Measurements from ENCODE around the gene TMEM225B. TPM values are rescaled to one million over a fixed set of nuclear protein-coding genes. Genes with fewer than 3 reads are reported as not detected.
A peak's percentile ranks its signal among the peaks of the same experiment; 100 is the strongest.
"Not testable (repeated sequence)": the region's sequence is repeated elsewhere in the genome, so short reads cannot be mapped to it uniquely, and the experiment has no call there.

The TMEM225B gene
- total and polyA plus RNA-seq, 7 donors = 0.20 to 0.86 (median 0.42) TPM; not detected in 2

GRCh38 chr7:99631295-99632109, 33.4 kb downstream of the TMEM225B start:
- WGBS, 3 donors = 34 to 44% (median 37%) methylated on average over 9 of the region's 9 CpGs
- Histone ChIP-seq H3K4me3 (no peak overlapping the region), H3K36me3 (ENCODE audit: insufficient read depth in 1 of 2, low read depth in 1 of 2) (peaks cover 12 to 77% of the 10 kb centered on the region in 2 donors), H3K4me1 (peaks cover 11% of the 10 kb centered on the region), H3K27me3 (ENCODE audit: insufficient read depth in 3 of 3, low read length in 2 of 3) (no peaks in the 10 kb centered on the region), H3K9me3 (no peaks in the 10 kb centered on the region), H3K27ac (peak overlapping the region; percentile 79)
- DNase-seq (peak in 1 of 2 donors; percentile 78), ATAC-seq (peak; percentile 94 to 99 (median 98))
- TF ChIP-seq, protein P1, sequence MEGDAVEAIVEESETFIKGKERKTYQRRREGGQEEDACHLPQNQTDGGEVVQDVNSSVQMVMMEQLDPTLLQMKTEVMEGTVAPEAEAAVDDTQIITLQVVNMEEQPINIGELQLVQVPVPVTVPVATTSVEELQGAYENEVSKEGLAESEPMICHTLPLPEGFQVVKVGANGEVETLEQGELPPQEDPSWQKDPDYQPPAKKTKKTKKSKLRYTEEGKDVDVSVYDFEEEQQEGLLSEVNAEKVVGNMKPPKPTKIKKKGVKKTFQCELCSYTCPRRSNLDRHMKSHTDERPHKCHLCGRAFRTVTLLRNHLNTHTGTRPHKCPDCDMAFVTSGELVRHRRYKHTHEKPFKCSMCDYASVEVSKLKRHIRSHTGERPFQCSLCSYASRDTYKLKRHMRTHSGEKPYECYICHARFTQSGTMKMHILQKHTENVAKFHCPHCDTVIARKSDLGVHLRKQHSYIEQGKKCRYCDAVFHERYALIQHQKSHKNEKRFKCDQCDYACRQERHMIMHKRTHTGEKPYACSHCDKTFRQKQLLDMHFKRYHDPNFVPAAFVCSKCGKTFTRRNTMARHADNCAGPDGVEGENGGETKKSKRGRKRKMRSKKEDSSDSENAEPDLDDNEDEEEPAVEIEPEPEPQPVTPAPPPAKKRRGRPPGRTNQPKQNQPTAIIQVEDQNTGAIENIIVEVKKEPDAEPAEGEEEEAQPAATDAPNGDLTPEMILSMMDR (IDR thresholded peaks at IDR 0.05) = peak; percentile 59
- intact Hi-C loops (cut with DNase I) = loop anchor here (2.0 to 10.0 kb wide), 4 partner anchors 203 to 291 kb away; partner anchors contain the start of gene TRIM4 (in 1 of the 2)

DNA sequence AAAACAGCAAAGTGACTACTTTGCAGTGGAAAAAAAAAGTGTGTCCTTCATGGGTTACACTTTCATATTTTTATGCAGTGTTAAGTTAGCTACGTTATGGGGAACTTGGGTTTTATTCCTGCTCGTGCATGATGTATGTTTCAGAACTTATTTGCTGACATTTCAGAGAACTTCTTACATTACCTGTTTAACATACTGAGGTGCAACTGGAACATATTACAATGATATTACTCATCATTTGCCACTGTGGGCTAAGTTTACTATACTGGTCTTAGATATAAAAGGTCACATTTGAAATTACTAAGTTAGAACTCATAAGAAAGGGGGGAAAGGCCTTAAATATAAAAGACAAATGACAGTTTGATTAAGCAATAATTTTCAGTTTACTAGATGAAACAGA, 39.3 kb downstream of the TMEM225B start:
- H3K4me1 ChIP-seq = not testable (repeated sequence)
- intact Hi-C loops (cut with DNase I) = loop anchor here in 1 of 2 donors (10.0 kb wide), 2 partner anchors 197 to 277 kb away; partner anchors contain the start of gene TRIM4
- WGBS, 3 donors = 82 to 86% (median 84%) methylated on average over 2 of the region's 2 CpGs

GRCh38 chr7:99638731-99639130, 40.7 kb downstream of the TMEM225B start:
- ATAC-seq (no peak), DNase-seq (no peak)
- 94 to 95% (median 95%) methylated on average over 23 of the region's 23 CpGs for WGBS, 3 donors
- TF ChIP-seq, protein P1 (IDR thresholded peaks at IDR 0.05) = no peak
- Histone ChIP-seq H3K36me3 (ENCODE audit: insufficient read depth in 1 of 2, low read depth in 1 of 2) (peaks cover 5 to 25% of the 10 kb centered on the region in 2 donors), H3K4me3 (no peak overlapping the region), H3K9me3 (no peaks in the 10 kb centered on the region), H3K27me3 (ENCODE audit: insufficient read depth in 3 of 3, low read length in 2 of 3) (no peaks in the 10 kb centered on the region), H3K4me1 (no peaks in the 10 kb centered on the region), H3K27ac (no peak overlapping the region)
- intact Hi-C loops (cut with DNase I) = loop anchor here in 1 of 2 donors (10.0 kb wide), 2 partner anchors 196 to 276 kb away; partner anchors contain the start of gene TRIM4

More for the DNA sequence above, 39.3 kb downstream of the TMEM225B start:
- not testable (repeated sequence) for H3K27ac ChIP-seq; H3K9me3 ChIP-seq; H3K4me3 ChIP-seq; DNase-seq; ATAC-seq; H3K27me3 ChIP-seq (ENCODE audit: insufficient read depth in 3 of 3, low read length in 2 of 3)
- H3K36me3 ChIP-seq (ENCODE audit: insufficient read depth in 1 of 2, low read depth in 1 of 2) = peaks cover 5 to 34% of the 10 kb centered on the region in 2 donors

- no peak for ATAC-seq
- intact Hi-C loops (cut with DNase I) = loop anchor here in 1 of 2 donors (10.0 kb wide), 2 partner anchors 196 to 276 kb away; partner anchors contain the start of gene TRIM4
- H3K4me1 ChIP-seq = no peaks in the 10 kb centered on the region
- no peaks in the 10 kb centered on the region for H3K9me3 ChIP-seq
- peaks cover 5 to 25% of the 10 kb centered on the region in 2 donors for H3K36me3 ChIP-seq (ENCODE audit: insufficient read depth in 1 of 2, low read depth in 1 of 2)
- DNase-seq = no peak
- TF ChIP-seq, protein P1 (IDR thresholded peaks at IDR 0.05) = no peak
- no peaks in the 10 kb centered on the region for H3K27me3 ChIP-seq (ENCODE audit: insufficient read depth in 3 of 3, low read length in 2 of 3)
- no peak overlapping the region for H3K4me3 ChIP-seq
- H3K27ac ChIP-seq = no peak overlapping the region
These were observed 41.2 kb downstream of the TMEM225B start for GRCh38 chr7:99639267-99639666.

GRCh38 chr7:99642027-99642426, 44.0 kb downstream of the TMEM225B start:
- Histone ChIP-seq H3K36me3 (ENCODE audit: insufficient read depth in 1 of 2, low read depth in 1 of 2) (peaks cover 2 to 25% of the 10 kb centered on the region in 2 donors), H3K9me3 (no peaks in the 10 kb centered on the region), H3K27me3 (ENCODE audit: insufficient read depth in 3 of 3, low read length in 2 of 3) (no peaks in the 10 kb centered on the region), H3K4me1 (no peaks in the 10 kb centered on the region), H3K4me3 (no peak overlapping the region), H3K27ac (no peak overlapping the region)
- WGBS, 3 donors = 90 to 100% (median 96%) methylated on average over 1 of the region's 1 CpG
- intact Hi-C loops (cut with DNase I) = no loop called here
- DNase-seq (no peak), ATAC-seq (no peak)
- TF ChIP-seq, protein P1 (IDR thresholded peaks at IDR 0.05) = no peak
